Neutrophil (primary cell): ENCODE results near the gene CFAP210.
"Not testable (repeated sequence)": the region's sequence is repeated elsewhere in the genome, so short reads cannot be mapped to it uniquely, and the experiment has no call there.

Experiments
- H3K27ac ChIP-seq: fragments of 200-600 bp; sonication (generic); 2 replicates; pipeline ENCODE4 v1.5.1; 2016; ENCODE audit warnings: mild to moderate bottlenecking, moderate library complexity
- H3K27me3 ChIP-seq: fragments of 200-600 bp; sonication (generic); 2 replicates; pipeline ENCODE4 v1.6.0; 2016; ENCODE audit warnings: mild to moderate bottlenecking
- H3K36me3 ChIP-seq: fragments of 200-600 bp; sonication (generic); 2 replicates; pipeline ENCODE4 v1.5.1; 2017
- H3K4me1 ChIP-seq, 2 experiments: fragments of 200-600 bp in 1 of 2; sonication (generic) in 1 of 2; 1 replicate in 1 of 2; 2 replicates in 1 of 2; pipeline versions ENCODE4 v1.5.1 to v1.6.1; 2013 to 2016; ENCODE audit warnings: low read depth in 1 of 2, low read length in 1 of 2, mild to moderate bottlenecking in 1 of 2, moderate library complexity in 1 of 2; ENCODE audit not compliant: control insufficient read depth in 1 of 2, insufficient read depth in 1 of 2
- H3K4me3 ChIP-seq, 2 experiments: fragments of 200-600 bp in 1 of 2; sonication (generic) in 1 of 2; 1 replicate in 1 of 2; 2 replicates in 1 of 2; pipeline ENCODE4 v1.5.1; 2013 to 2016; ENCODE audit warnings: low read depth in 1 of 2, low read length in 1 of 2, mild to moderate bottlenecking in 1 of 2, moderate library complexity in 1 of 2
- H3K9me3 ChIP-seq: fragments of 200-600 bp; sonication (generic); 2 replicates; pipeline ENCODE4 v1.5.1; 2016
- CTCF ChIP-seq: fragments of 200-600 bp; sonication (generic); IDR thresholded peaks from 2 replicates; pipeline ENCODE4 v1.5.1; 2016; ENCODE audit warnings: antibody characterized with exemption

CFAP210 gene

GRCh38 chr2:169692718-169693117, 1.5 kb downstream of the CFAP210 start:
- no peak for TF ChIP-seq CTCF
- Histone ChIP-seq H3K36me3 (no peaks in the 10 kb centered on the region), H3K27ac (no peak overlapping the region), H3K4me1 (peaks cover 12 to 13% of the 10 kb centered on the region in 2 experiments), H3K4me3 (no peak overlapping the region), H3K9me3 (no peaks in the 10 kb centered on the region), H3K27me3 (peaks cover 14% of the 10 kb centered on the region)

DNA sequence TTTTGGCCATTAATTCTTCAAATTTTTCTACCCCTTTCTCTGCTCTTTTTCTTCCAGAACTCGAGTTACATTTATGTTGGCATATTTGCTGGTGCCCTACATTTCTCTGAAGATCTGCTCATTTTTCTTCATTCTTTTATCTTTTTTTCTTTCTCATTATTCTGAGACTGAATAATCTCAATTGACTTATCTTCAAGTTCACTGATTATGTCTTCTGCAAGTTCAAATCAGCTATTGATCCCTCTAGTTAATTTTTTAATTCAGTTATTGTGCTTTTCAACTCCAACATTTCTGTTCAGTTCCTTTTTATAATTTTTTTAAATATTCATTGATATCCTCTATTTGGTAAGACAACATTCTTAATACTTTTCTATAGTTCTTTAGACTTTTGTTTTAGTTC, 3.2 kb downstream of the CFAP210 start:
- Histone ChIP-seq H3K36me3 (no peaks in the 10 kb centered on the region), H3K9me3 (no peaks in the 10 kb centered on the region), H3K4me1 (peaks cover 12 to 13% of the 10 kb centered on the region in 2 experiments), H3K27ac (no peak overlapping the region), H3K4me3 (no peak overlapping the region), H3K27me3 (peaks cover 14% of the 10 kb centered on the region)
- no peak for TF ChIP-seq CTCF

GRCh38 chr2:169687943-169688342, 6.3 kb downstream of the CFAP210 start:
- H3K27me3 ChIP-seq, result not testable (repeated sequence)

GRCh38 chr2:169686825-169687224, 7.4 kb downstream of the CFAP210 start:
- not testable (repeated sequence) for H3K4me1 ChIP-seq, H3K9me3 ChIP-seq, H3K27ac ChIP-seq, H3K4me3 ChIP-seq, H3K27me3 ChIP-seq, H3K36me3 ChIP-seq

More at GRCh38 chr2:169687943-169688342, 6.3 kb downstream of the CFAP210 start:
- not testable (repeated sequence) for H3K27ac ChIP-seq, H3K4me3 ChIP-seq, H3K4me1 ChIP-seq, H3K36me3 ChIP-seq, H3K9me3 ChIP-seq

GRCh38 chr2:169684712-169685111, 9.5 kb downstream of the CFAP210 start:
- H3K4me1 ChIP-seq, H3K27ac ChIP-seq, H3K9me3 ChIP-seq: not testable (repeated sequence)

GRCh38 chr2:169684135-169684565, 10.1 kb downstream of the CFAP210 start:
- H3K27me3 ChIP-seq, result no peaks in the 10 kb centered on the region
- no peak overlapping the region for H3K4me3 ChIP-seq
- no peaks in the 10 kb centered on the region for H3K9me3 ChIP-seq
- no peak for TF ChIP-seq CTCF
- no peaks in the 10 kb centered on the region for H3K4me1 ChIP-seq
- no peak overlapping the region for H3K27ac ChIP-seq
- H3K36me3 ChIP-seq, result no peaks in the 10 kb centered on the region

More at GRCh38 chr2:169684712-169685111, 9.5 kb downstream of the CFAP210 start:
- not testable (repeated sequence) for H3K27me3 ChIP-seq, H3K4me3 ChIP-seq, H3K36me3 ChIP-seq

GRCh38 chr2:169683425-169684134, 10.6 kb downstream of the CFAP210 start:
- TF ChIP-seq CTCF, result no peak

More at GRCh38 chr2:169683425-169684134, 10.6 kb downstream of the CFAP210 start:
- H3K27me3 ChIP-seq, result no peaks in the 10 kb centered on the region
- no peak overlapping the region for H3K27ac ChIP-seq
- H3K9me3 ChIP-seq, result no peaks in the 10 kb centered on the region
- H3K4me1 ChIP-seq, result no peaks in the 10 kb centered on the region
- no peaks in the 10 kb centered on the region for H3K36me3 ChIP-seq
- H3K4me3 ChIP-seq, result no peak overlapping the region
